NOMO-1 treated with dmso at 0.1 percent for 144 hours (cell line): ENCODE data around the gene CDHR4.
"Not testable (repeated sequence)": the region's sequence is repeated elsewhere in the genome, so short reads cannot be mapped to it uniquely, and the experiment has no call there.

Experiments used
- DNase-seq: peaks from one replicate; lab custom pipeline; 2025; ENCODE audit not compliant: unreplicated experiment; lab: John Stamatoyannopoulos, UW

The CDHR4 gene

GRCh38 chr3:49781415-49782199 is 18.1 kb downstream of the CDHR4 start:
- DNase-seq: no peak

DNA sequence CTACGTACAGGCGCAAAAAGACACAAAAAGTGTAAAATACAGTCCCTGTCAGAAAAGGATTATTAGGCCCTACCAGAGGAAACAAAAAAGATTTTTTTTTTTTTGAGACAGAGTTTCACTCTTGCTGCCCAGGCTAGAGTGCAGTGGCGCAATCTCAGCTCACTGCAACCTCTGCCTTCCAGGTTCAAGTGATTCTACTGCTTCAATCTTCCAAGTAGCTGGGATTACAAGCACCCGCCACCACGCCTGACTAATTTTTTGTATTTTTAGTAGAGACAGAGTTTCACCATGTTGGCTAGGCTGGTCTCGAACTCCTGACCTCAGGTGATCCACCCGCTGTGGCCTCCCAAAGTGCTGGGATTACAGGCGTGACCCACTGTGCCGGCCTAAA is 18.7 kb downstream of the CDHR4 start:
- not testable (repeated sequence) for DNase-seq

GRCh38 chr3:49780080-49780974 is 19.3 kb downstream of the CDHR4 start:
- DNase-seq: no peak

DNA sequence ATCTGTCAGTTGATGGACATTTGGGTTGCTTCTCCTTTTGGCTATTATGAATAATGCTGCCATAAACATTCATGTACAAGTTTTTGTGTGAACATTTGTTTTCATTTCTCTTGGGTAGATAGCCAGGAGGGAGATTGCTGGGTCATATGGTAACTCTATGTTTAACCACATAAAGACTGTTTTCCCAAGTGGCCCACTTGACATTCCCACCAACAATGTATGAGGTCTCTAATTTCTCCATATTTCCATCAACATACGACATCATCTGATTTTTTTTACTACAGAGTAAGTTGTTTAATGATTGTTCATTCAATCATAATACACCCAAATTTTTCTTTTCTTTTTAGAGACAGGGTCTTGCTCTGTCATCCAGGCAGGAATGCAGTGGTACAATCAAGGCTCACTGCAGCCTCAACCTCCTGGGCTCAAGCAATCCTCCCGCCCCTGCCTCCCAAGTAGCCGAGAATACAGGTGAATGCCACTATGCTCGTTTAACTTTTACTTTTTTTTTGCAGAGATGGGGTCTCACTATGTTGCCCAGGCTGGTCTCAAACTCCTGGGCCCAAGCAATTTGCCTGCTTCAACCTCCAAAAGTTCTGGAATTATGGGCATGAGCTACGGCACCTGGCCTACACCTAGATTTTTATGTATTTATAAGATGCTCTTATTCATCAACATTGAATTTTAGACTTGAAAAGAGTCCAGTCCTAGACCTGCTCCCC is 20.2 kb downstream of the CDHR4 start:
- no peak for DNase-seq

- not testable (repeated sequence) for DNase-seq
These were observed 23.6 kb downstream of the CDHR4 start for GRCh38 chr3:49776101-49776500.

DNA sequence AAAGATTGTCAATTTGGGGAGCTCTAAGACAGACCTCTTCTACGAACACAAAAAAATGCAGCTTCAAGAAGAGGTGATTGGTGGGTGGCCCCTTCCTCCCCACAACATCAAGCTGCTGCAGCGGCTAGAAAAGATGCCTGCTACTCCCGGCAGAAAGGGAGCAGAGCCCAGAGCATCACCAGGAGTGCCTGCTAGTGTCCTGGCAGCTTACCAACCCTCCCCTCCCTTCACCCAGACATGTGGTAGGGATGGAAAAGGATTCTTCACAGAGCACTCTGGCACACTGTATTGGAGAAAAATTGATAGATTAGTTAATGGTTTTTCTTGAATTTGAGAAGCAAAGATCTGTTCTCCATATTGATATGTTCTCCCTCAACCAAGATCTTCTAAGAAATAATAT is 24.1 kb downstream of the CDHR4 start:
- no peak for DNase-seq

GRCh38 chr3:49772703-49773102 is 27.0 kb downstream of the CDHR4 start:
- no peak for DNase-seq

GRCh38 chr3:49771340-49771938 is 28.2 kb downstream of the CDHR4 start:
- DNase-seq: no peak

DNA sequence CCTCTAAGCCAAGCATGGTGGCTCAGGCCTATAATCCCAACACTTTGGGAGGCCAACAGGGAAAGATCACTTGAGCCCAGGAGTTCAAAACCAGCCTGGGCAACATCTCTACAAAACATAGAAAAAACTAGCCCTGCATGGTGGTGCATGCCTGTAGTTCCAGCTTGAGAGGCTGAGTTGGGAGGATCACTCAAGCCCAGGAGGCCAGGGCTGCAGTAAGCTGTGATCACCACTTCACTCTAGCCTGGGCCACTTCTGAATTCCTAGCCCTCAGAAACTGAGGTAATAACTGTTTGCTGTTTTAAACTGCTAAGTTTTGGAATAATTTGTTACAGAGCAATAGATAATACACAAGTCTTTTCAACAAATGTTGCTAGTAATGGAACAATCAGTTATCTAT is 29.7 kb downstream of the CDHR4 start:
- no peak for DNase-seq

GRCh38 chr3:49769286-49769915 is 30.3 kb downstream of the CDHR4 start:
- no peak for DNase-seq

GRCh38 chr3:49763981-49764380 is 35.7 kb downstream of the CDHR4 start:
- DNase-seq: no peak

- DNase-seq: no peak
These were observed 38.0 kb downstream of the CDHR4 start for GRCh38 chr3:49761661-49762060.

GRCh38 chr3:49759226-49759625 is 40.4 kb downstream of the CDHR4 start:
- DNase-seq: no peak

GRCh38 chr3:49757197-49757596 is 42.5 kb downstream of the CDHR4 start:
- no peak for DNase-seq

DNA sequence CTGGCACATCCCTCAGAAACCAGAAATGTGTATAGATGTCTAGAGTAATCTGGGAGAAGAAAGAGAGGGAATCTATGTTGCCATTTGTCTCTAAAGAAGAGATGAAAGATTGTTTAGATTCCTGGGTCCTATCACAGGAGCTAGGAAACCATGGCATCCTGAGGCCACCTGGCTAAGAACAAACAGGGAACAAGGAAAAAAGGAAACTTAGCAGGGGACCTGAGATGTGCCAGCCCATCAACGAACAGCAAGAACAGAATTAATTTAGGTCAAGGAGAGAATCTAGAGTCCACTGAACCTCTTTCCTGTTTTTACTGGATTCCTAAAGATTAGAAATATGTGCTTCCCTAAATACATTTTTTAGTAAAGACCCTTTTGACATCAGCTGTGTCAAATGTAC is 43.6 kb downstream of the CDHR4 start:
- DNase-seq: no peak

DNA sequence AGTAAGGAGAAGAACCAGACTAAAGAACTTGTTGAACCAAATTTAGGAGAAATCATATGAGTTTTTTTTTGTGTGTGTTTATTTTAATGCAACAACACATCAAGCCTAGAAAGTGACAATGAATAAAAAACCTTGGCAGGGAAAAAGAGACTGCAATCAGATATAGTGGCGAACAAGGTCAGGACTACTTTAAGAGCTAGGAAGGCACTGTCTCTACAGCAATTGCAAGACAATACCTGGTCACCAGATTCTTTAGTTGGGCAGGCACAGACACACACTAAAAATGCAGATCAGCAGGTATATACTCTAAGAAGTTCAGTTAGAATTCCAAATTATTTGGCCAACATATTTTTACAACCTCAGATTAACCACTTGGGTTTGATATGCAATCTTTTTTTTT is 45.1 kb downstream of the CDHR4 start:
- no peak for DNase-seq

GRCh38 chr3:49751501-49751900 is 48.2 kb downstream of the CDHR4 start:
- no peak for DNase-seq

- DNase-seq: no peak
These were observed 49.6 kb downstream of the CDHR4 start for GRCh38 chr3:49750056-49750455.

DNA sequence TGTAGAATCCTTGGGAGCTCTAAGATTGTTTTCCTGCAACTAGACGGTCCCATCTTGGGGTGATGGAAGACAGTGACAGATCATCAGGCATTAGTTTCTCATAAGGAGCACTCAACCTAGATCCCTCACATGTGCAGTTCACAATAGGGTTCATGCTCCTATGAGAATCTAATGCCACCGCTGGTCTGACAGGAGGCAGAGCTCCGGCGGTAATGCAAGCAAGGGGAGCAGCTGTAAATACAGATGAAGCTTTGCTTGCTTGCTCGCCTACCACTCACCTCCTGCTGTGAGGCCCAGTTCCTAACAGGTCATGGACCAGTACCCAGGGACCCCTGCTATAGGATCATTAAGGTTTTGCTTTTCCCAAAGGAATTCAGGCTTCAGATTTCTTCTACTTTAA is 50.8 kb downstream of the CDHR4 start:
- not testable (repeated sequence) for DNase-seq

DNA sequence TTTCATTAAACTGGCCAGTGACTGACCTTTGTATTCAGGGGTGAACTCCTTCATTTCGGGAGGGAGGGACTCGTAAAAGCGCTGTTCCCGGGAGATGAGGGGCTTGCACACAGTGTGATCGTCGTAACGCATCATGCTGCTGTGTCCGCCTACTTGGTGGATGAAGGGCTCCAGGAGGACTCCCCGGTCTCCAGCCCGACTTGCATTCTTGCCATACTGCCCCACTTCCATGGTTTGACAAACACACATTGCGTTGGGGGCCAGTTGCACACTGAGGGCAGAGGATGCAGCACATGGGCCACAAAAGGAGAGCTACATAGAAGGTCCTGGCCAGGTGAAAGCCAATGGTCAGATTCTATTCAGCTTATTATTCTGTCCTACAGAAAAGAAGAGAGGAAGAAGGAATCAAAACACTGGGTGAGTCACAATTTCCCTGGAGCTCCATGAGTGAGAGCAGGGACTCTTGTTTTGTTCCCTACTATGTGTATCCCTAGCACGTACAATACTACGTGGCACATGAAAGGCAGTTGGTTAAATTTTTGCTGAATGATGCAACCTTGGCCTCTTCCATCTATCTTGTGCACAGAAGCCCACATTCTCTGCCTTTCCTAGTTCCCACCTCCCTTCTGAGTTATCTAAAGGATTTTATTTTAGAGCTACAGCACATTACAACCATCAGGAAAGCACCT is 51.7 kb downstream of the CDHR4 start:
- no peak for DNase-seq
